D721Med (cell line): Measurements from ENCODE around the gene HOXA5.

Experiments
- DNase-seq: peaks from one replicate; pipeline ENCODE4 v3.0.0; 2011; ENCODE audit warnings: low spot score; ENCODE audit not compliant: insufficient read length
- FAIRE-seq: peaks from 2 replicates; lab custom pipeline; 2011; peaks lifted over from hg19 to GRCh38; lab: Jason Lieb, UNC
- TF ChIP-seq, protein P1 (sequence below): IDR thresholded peaks from 2 replicates; pipeline ENCODE4 v1.5.1; 2012; ENCODE audit warnings: mild to moderate bottlenecking, control low read depth; ENCODE audit not compliant: insufficient read depth; ENCODE audit errors: missing control alignments

HOXA5 gene

DNA sequence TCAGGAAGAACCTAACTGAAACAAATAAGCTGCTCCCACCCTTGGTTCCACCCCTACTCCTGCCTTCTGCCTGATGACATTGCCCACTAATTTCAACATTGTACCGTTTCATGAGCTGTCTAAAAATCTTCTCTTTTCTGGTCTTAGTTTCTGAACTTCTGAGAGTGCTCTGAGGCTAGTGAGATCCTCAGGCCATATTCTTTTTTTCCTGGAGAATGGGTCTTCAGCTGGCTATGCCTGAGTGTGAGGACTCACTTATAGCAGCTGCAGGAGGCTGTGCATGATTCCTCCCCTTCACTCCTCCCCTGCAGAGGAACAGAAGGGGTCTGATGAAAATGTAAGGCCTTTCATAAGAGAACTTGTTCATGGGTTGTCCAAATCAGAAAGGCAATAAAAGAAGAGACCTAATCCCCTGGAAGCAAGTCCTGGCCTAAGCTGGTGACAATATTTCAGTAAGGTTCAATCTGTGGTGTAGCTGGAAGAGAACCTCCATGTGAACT is 24.0 kb downstream of the HOXA5 start:
- no peak for DNase-seq
- FAIRE-seq: no peak
- TF ChIP-seq, protein P1, sequence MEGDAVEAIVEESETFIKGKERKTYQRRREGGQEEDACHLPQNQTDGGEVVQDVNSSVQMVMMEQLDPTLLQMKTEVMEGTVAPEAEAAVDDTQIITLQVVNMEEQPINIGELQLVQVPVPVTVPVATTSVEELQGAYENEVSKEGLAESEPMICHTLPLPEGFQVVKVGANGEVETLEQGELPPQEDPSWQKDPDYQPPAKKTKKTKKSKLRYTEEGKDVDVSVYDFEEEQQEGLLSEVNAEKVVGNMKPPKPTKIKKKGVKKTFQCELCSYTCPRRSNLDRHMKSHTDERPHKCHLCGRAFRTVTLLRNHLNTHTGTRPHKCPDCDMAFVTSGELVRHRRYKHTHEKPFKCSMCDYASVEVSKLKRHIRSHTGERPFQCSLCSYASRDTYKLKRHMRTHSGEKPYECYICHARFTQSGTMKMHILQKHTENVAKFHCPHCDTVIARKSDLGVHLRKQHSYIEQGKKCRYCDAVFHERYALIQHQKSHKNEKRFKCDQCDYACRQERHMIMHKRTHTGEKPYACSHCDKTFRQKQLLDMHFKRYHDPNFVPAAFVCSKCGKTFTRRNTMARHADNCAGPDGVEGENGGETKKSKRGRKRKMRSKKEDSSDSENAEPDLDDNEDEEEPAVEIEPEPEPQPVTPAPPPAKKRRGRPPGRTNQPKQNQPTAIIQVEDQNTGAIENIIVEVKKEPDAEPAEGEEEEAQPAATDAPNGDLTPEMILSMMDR: no peak

DNA sequence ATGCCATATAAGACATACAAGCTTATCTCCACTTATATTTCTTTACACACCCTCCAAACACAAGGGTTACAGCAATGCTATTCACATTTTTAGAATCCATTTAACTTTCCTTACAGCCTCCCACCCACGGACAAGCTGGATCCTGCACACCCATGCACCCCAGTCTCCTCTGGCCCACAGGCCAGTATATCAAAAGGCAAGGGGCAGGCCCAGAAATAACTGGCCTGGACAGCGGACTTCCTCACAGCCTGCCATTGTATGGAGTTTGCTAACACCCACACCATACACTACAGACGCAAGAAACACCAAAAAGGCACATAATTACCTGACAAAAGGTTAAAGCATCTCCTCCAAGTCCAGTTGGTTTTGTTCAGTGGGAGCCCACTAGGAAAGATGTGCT is 24.9 kb downstream of the HOXA5 start:
- TF ChIP-seq, protein P1: no peak
- DNase-seq (no peak), FAIRE-seq (no peak)

DNA sequence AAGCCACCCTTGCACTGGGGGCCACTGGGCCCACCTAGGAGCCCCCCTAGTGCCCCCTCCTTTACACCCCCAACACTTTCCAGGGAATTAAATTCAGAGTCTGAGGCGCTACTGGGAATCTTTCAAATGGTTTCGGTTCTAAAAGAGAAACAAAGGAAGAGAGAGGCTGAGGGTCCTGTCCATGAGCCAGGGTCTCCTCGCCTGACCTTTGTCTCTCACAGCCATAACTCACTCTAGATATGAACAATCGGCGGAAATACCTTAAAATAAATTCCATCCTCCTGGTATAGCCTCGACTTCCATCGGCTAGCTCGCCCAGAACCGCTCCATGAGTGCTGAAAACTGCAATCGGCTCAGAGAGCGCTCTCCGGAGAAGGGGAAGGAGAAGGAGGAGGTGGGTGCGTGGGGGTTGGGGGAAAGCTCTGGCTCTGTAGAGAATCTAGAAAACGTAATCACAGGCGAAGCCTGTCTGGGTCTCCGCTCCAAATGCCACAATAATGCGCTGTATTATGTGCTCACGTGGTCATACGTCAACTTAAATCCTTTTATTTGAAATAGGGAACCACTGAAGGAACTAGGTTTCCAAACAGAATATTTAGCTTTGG is 25.5 kb downstream of the HOXA5 start:
- DNase-seq (no peak), FAIRE-seq (no peak)
- TF ChIP-seq, protein P1: no peak

- FAIRE-seq (no peak), DNase-seq (no peak)
- TF ChIP-seq, protein P1: no peak
Measured at GRCh38 chr7:27116962-27117886, 26.3 kb downstream of the HOXA5 start.

DNA sequence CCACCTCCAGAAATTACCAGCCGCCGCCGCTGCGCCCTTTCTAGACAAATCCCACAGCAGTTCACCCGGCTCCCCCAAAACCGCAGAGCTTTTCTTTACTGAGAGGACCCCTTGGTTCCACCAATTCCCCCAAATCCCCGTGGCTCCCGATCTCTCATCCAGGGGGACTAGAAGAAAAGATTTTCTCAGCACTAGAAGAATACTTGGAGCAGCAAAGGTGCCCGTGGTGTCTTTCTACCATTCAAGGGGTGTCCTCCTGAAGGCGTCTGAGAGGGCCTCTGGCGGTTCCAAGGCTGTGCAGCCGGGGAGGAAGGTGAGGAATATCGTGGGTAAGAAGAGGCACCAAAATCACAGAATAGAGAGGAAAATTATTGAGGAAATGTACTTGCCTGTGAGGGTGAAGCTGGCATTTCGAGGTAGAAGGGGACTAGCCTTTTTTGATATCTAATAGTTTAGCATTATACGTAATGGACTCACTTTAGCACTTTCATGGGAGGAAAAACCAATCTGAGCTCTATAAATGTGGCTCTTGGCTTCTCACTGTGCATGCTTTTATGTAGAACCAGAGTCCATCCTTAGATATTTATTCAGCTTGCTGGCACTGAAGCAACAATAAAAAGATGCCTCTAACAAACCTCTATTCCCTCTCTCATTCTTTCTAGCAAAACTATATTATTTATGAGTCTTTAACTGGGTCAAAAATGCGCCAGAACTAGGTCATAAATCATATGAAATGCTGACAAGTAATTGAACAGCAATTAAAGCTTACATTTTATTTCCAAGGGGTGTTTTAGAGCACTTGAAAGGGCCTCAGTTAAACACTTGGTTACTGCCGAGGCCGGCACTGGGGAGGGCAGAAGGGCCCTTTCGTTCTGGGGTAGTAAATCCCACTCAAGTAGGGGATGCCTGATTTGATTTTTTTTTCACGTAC is 27.2 kb downstream of the HOXA5 start:
- FAIRE-seq (no peak), DNase-seq (no peak)
- TF ChIP-seq, protein P1: no peak

- TF ChIP-seq, protein P1: no peak
- no peak for DNase-seq
- no peak for FAIRE-seq
Measured at GRCh38 chr7:27115221-27116026, 28.1 kb downstream of the HOXA5 start.
